Kidney capillary endothelial cell (primary cell): Measurements from ENCODE around the gene RTCB.

Experiments
- DNase-seq: peaks from one replicate; pipeline ENCODE4 v3.0.0-alpha.2; 2018; ENCODE audit warnings: low spot score

The RTCB gene

DNA sequence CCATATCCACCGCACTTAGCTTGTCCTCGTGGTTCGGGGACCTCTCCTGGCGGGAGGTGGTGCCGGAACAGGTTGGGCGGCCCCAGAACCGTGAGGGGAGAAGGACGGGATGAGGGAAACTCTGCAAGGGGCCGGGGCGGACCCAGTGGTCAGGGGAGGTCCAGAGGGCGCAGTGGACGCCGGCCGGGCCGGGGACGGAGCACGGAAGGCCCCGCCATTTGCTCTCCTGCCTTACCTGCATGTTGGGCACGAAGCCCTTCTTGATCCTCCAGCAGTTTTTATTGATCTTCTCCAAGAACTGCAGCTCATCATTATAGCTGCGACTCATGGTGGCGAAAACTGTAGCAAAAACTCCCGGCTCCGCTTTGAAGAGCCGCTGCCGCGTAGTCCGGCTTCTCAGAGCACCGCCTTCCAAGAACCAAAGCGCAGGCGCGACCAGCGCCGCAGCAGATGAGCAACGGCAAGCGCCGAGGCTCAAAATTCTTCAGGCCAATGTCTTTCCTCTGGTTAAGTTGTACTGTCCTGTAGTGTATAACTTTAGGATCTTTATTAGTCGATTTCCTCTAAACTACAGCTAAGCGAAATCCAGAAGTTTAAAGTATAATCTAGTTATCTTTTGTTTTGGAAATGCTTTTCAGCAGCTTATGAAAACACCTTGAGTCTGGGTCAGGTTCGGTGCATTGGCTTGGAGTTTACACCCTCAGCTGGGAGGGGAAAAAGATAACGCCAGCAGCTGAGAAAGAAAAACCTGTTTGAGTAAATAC lies at the start of gene RTCB:
Gene RTCB, minus strand, starts transcription at position 419 of the 764 bp plus-strand sequence. Its CDS starts 91 bp downstream, at position 328.
- peak; percentile 91 for DNase-seq

DNA sequence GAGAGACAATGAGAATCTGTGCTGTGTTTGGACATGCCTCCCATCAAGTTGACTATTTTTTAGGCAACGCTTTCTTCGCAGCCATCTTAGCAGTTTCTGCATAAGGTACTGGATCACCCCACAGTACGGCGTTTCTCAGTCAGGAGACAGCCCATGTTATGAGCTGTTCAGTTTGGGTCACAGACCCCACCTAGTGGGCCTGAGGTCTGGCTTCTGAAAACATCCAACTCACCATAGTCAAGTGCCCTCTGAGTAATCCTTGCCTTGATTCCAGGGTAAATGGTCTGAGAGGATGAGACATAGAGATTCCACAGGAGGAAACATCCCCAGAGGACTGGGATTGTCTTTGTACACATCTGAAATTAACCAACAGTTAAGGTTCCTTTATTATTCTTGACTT lies 45.0 kb upstream of the RTCB start:
- no peak for DNase-seq

DNA sequence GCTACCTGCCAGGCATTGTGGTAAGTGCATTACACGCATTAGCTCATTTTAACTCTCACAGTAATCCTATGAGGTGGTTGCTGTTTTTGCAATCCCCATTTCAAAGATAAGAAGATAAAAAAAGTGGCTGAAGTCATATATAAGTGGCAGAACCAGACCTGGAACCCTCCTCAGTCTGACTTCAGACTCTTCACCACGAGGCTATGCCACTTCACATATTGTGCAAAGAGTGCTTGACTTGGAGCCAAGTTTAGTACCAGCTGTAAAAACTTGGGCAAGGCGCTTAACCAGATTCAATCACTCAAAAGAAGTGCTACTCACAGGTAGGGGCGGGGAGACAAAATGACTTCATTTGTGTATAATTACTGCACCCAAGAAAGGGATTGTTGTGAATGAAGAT lies 36.9 kb upstream of the RTCB start:
- DNase-seq, result no peak

DNA sequence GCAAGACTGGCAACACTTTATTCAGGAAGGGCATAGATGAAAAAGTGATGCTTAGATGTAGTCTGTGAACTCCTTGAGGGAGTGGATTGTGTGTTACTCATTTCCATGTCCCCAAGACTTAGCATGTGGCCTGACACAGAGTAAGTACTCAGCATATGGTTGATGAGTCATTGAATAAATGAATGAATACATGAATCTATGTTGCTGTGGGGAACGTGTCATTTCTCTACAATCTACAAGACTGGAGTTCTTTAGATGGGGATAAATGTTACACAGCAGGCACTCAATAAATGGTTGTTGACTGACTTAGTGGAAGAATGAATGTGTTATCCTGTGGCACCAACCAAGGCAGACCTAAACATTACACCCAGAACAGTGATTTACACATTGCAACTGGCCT lies 34.3 kb upstream of the RTCB start:
- DNase-seq, result peak; percentile 7

DNA sequence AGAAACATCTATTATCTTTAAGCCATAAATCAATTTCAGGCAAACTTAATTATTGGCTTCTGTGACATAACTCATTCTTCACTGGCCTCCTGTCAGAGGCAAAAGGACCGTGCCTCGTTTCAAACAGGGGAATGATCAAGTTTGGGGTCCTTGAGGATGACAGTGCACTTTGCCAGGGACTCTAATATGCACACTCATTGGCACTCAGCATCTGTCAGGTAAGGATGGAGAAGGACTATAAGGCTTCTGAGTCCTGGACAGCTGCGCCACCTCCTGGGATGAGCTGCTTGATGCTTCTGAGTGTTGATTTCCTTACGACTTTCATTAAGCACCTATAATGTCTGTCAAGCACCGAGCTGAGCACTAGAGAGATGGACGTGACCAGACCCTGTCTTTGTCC lies 32.0 kb upstream of the RTCB start:
- no peak for DNase-seq

DNA sequence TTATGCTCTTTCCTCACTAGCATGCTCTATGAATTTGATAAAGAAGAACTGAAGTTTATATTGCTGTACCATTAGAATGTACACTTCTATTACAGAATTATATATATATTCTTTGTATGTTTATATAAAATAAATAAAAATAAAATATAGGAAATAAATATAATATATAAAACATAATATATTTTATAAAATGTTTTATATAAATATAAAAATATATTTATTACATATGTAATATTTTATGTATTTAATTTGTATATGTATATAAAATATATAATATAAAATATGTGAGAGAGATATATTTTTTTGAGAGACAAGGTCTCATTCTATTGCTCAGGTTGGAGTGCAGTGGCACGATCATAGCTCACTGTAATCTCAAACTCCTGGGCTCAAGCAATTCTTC lies 18.3 kb upstream of the RTCB start:
- DNase-seq, result no peak

DNA sequence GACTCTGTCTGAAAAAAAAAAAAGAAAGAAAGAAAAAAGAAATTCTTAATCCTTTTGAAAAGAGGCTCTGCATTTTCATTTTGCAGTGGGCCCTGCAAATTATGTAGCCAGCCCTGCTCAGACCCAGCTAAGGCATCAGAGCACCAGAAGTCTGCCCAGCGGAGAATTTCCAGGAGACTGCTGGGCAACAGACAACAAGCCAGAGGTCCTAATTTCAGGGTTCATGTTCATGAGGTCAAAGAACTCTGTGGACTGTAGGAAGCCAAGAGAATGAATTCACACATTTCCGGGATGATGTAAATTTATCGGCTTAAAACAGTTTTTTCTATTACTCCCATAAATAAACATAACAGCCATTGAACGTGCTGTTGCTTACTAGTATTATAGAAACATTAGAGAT lies 14.8 kb upstream of the RTCB start:
- no peak for DNase-seq

DNA sequence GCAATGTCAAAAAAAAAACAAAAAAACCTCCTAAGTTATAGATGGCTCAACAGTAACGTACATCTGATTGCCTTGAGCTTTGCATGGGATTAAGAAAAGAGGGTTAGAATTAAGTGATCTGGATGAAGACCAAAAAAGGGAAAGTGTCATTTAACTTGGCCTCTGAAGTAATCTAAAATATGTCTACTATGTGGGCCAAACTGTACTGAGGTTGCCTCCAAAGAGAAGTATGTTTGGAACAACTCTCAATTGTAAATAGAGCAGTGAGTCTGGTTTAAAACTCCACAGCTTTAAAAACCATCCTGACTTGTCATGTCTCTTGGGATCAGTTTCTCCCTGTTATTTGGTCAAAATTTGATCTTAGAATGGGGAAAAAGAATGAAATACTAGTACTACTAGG lies 11.6 kb upstream of the RTCB start:
- DNase-seq, result no peak

DNA sequence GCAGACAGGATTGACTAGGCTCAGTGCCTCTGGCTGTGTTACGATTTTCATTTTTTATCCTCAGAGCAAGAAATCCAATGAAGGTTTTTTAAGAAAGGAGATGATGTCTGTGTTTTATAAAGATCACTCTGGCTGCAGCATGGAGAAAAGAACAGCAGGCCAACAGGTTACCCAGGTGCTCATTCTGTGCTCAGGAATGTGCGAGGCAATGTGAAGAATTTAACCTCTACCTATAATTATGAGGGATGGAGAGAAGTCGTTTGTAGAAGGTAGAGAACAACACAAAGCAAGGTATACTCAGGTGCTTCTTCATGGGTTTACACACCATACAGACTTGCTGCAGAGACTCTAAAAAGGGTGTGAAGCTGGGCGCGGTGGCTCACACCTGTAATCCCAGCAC lies 10.0 kb upstream of the RTCB start:
- DNase-seq, result no peak

DNA sequence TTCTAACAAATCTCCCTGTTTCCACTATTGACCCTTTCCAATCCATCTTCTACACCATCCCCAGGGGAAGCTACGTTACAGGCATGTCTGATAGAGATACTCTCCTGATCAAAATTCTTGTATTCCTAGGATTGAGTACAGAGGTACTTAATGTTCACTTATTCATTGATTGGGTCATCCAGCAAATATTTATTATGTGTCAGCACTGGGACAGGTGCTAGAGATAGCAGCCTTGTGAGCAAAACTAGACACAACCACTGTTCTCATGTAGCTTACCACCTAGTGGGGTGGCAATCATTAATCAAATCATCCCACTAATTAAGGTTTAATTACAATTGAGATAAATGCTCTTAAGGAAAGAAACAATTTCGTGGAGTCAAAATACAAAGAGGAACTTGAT lies 9.4 kb upstream of the RTCB start:
- DNase-seq, result no peak

DNA sequence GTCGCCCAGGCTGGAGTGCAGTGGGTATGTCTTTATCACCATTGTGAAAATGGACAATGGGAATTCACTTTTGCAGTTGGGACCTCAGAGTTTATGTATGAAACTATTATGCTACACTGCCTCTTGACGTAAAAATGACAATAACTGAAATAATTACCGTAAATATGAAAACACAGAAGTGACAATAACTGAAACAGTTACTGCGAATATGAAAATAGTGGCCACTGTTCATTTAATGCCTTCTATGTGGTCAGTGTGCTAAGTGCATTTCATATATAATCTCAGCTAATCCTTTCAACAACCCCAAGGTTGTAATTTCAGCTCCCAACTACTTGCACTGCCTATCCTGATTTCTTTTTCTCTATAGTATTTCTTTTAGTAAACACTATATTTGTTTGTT lies 5.9 kb upstream of the RTCB start:
- no peak for DNase-seq

DNA sequence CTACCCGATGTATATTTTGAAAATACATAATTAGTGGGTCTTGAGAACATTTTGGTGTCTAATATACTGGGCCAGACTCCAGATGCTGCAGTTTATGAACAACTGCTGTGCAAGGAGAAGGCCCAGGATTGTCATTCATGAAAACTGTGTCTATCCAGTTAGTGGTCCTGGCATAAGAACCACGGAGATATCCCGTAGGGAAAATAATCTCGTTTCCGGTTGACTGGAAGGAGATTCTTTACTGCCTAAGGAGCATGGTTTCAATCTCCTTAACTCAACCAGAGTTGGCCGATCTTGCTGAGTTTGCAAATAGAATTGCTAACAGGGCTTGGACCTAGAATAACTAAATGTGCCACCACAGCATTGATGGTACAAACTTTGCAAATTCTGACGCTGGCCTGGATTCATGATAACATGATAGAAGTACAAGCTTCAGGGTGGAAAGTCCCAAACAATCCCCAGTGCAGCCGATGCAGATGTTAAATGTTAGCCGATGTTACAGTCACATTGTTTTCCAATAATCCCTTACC lies 4.6 kb upstream of the RTCB start:
- no peak for DNase-seq

DNA sequence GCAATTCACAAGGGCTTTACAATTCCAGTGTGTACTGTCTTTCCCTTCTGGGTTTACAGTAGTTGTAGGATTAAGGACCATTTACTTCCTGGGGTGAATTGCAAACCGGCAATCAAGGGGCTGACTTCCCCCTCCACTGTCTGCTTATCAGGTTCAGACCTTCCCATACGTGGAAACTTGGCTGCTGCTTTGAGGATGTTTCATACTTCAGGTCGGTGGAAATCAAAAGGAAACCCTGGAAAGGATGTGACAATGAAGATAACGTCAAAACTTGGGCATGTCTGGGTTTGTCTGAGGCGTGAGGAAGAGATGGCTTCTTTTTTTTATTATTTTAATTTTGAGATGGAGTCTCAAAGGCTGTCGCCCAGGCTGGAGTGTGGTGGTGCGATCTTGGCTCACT lies 2.1 kb upstream of the RTCB start:
- no peak for DNase-seq

DNA sequence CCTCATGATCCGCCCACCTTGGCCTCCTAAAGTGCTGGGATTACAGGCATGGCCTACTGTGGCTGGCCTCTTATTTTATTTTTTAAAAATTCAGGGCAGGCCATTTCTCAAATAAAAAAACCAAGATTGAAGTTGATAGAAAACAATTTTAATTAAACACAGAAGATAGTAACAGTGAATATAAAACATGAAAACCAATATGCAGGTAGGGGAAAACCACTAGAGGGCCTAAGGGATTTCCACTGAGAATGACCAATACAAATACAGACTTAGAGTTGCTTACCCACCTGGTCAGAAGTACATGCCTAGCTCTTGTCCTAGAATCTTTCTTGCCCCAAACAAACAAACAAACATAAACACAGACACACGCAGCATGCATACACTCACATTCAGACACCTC lies 1.7 kb upstream of the RTCB start:
- DNase-seq, result peak; percentile 14

DNA sequence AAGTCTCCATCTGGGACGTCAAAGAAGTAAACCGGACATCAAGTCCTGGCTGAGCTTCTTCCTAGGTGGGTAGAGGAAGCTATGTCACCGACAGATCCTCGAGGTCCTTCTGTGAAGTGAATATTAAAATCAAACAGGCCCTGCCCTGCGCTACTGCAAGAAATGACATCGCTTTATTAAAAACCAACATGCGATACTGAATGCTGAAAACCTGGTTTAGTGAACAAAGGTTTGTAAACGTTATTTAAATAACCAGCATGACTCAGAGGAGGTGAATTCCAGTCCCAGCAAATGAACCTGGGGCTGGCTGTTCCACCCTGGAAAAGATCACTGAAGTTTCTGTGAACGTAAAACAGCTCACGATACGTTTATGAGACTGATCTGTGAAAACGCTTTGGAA lies 645 bp downstream of the RTCB start:
- DNase-seq, result peak; percentile 15

DNA sequence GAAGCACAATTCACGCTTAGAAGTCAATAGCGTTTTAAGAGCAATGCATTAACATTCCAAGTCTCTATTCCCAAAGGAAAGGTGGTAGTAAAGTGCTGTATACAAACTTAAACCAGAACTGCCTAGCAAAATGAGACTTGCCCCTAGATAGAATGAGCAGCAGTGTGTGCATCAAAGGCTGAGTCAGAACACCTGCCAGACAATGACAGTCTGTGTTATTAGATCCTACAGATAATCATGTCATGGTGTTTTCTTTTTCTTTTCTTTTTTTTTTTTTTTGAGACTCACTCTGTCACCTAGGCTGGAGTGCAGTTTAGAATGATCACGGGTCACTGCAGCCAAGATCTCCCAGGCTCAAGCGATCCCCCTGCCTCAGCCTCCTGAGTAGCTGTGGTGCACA lies 1.6 kb downstream of the RTCB start:
- no peak for DNase-seq

DNA sequence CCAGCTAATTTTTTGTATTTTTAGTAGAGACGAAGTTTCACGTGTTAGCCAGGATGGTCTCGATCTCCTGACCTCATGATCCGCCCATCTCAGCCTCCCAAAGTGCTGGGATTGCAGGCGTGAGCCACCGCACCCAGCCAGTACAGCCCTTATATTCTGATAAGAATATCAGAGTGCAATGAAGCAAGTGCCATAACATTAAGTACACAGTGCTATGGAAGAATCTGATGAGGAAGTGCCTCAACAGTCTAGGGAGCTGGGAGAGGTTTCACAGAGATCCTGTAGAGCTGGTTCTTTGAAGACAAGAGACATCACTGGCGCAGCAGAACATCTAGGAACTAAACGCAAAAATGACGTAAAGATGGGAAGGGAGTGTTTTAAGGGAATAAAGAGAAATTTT lies 2.1 kb downstream of the RTCB start:
- DNase-seq, result no peak

DNA sequence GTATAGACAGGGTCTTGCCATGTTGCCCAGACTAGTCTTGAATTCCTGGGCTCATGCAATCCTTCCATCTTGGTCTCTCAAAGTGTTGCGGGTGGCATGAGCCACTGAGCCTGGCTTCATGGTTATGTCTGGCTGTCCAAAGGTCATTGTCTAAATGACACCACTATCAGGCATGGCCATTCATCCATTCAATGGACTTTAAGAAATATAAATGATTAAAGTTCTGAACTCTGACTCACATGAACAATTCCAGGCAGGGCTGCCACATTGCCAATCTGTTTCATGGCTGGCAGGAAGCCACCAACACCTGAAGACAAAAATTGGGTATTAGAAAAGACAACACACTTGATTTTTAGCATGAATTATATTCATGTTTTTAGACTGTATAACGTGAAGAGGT lies 4.1 kb downstream of the RTCB start:
- no peak for DNase-seq

DNA sequence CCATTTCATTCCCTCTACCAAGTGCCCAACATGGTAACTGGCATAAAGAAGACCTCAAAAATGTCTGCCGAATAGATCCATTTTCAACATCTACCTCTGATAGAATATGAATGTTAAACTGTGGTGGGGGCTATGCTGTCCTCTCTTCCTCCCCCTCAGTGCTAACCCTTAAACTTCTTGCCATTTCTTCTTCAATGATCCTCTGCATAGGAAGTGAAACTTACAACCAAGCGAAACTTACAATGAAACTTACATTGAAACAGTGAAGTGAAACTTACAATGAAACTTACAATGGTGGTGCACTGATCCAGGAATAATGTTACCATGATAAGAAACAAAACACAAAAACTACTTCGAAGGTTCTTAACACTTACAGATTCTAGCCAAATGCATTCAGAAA lies 4.7 kb downstream of the RTCB start:
- no peak for DNase-seq

DNA sequence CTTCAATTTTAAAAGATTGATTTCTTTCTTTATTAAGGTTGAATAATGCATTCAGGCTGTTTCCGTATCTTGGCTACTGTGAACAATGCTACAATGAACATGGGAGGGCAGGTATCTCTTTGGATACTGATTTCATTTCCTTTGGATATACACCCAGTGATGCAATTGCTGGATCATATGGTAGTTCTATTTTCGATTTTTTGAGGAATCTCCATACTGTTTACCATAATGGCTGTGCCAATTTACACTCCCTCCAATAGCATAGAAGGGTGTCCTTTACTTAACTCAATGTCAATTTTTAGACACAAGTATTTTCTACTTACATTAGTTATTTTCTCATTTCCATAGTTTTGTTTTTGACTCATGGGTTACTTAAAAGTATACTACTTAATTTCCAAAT lies 8.0 kb downstream of the RTCB start:
- DNase-seq, result no peak

DNA sequence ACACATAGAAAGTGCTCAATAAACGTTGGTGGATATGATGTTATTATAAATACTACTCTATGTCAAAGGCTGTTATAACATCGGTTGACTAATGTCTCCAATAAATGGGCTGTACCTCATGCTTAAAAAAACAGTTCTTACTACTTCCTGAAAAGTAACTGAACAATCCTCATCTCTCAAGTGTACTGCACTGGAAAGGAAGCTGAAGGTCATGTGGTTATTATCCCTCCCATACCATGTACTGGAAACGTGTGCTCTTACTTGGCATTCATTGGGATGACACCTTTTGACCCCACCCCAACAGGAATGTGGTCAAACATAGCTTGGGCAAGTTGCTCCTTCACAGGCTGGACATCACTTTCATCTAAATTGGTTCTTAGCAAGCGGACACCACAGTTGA lies 10.6 kb downstream of the RTCB start:
- DNase-seq, result no peak

DNA sequence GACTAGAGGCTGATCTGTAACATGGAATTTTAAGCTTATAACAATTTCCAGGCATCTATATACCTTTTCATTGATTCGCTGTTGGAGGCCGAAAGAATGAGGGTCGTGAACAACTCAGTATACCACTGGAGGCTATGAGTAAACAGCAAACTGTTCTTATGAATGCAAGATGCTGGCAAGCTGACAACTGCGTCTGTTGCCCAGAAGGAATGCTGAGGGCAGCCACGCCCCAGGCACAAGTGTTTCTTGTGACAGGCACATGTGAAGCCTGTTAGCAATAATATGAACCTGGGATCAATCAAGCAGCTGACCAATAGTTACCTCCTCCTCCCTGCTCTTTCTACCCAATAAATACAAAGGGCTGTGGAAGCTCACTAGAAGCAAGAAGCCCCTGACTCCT lies 15.3 kb downstream of the RTCB start:
- DNase-seq, result no peak

DNA sequence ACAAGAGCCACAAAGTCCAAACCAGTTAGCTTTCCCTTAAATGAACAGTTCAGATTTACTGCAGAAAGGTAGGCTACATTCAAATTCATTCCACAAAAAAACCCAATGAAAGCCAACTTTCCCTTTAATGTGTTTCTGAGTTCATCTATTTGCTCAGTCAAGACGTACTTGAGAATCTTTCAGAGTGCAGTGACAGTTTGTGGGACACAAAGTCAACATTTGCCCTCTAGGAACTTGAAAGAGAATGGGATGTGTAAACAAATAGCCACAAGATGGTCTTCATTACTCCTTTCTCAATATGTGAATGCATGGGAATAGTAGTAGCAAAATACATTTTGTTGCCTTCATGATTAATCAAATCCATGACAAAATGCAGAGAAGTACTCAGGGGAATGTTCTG lies 15.8 kb downstream of the RTCB start:
- DNase-seq, result no peak

DNA sequence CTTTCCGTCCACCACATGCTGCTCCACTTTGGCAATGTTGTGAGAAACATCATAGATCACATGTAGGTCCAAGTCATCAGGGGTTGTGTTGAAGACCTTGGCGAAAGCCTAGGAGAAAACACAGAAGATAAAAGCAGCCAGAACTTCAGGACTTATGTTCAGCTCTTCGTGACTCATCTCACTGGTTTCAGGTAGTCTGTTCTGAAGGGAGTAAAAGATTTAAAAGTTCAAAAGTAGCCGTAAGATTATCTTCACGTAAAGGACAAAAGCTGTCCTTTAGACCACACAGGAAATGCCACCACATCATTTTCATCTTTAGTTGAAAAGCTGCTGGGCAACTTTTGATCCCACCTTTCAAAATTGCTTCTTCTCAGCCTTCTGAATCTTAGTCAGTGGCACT lies 16.9 kb downstream of the RTCB start:
- no peak for DNase-seq
